HepG2 (cell line): ENCODE measurements around the gene HTRA3. TPM values are rescaled to one million over a fixed set of nuclear protein-coding genes. Genes with fewer than 3 reads are reported as not detected.

Source experiments
- ATAC-seq: fragments of 200-7000 bp; cut with Tn5 transposase; 3 replicates; pipeline ENCODE4 v1.9.1; 2020; ENCODE audit warnings: mild to moderate bottlenecking, moderate library complexity
- BruUV-seq: library from RNA; stranded (reverse); fragments of 400-500 nt; replicated peaks from 2 replicates; lab custom pipeline; 2021; lab: Mats Ljungman, UMichigan
- CTCF ChIA-PET: fragments of 300-600 bp; formaldehyde crosslinking; extraction: SDS; loops from one replicate; lab custom pipeline; 2021; ENCODE audit warnings: low total read pairs, inconsistent platforms, low intra/inter-chr PET ratio; lab: Yijun Ruan, JAX
- POLR2A ChIA-PET: fragments of 350-600 bp; sonication (Branson Sonifier 250); formaldehyde crosslinking; loops from one replicate; lab custom pipeline; 2020; ENCODE audit warnings: antibody characterized with exemption, inconsistent platforms; lab: Yijun Ruan, JAX
- DNase-seq: peaks from one replicate; pipeline ENCODE4 v3.0.0-alpha.2; 2015; ENCODE audit warnings: low spot score
- FAIRE-seq: peaks from 3 replicates; lab custom pipeline; 2011; peaks lifted over from hg19 to GRCh38; lab: Jason Lieb, UNC
- H2AFZ ChIP-seq: one replicate; pipeline ENCODE4 v1.6.1; 2011; ENCODE audit warnings: low read length, inconsistent platforms
- H3K27ac ChIP-seq: fragments of 300-600 bp; 3 replicates; pipeline ENCODE4 v1.8.0; 2011; ENCODE audit warnings: mixed run types, mild to moderate bottlenecking, mixed read lengths, low read length, inconsistent platforms; ENCODE audit not compliant: insufficient read depth; ENCODE audit errors: extremely low read length
- H3K27me3 ChIP-seq, 2 experiments: fragments of 200-600 bp in 1 of 2; 2 replicates in 1 of 2; 3 replicates in 1 of 2; pipeline versions ENCODE4 v1.6.0 to v1.8.0; 2011; ENCODE audit warnings: low read length in 2 of 2, mild to moderate bottlenecking in 2 of 2, moderate library complexity in 2 of 2, inconsistent platforms in 1 of 2; ENCODE audit not compliant: insufficient read depth in 2 of 2, control insufficient read depth in 1 of 2
- H3K36me3 ChIP-seq, 2 experiments: fragments of 200-600 bp in 1 of 2; replicated peaks in 1 of 2; 2 replicates in 1 of 2; 3 replicates in 1 of 2; pipeline versions ENCODE4 v1.5.1 to v1.8.0; 2011; ENCODE audit warnings: low read length in 2 of 2, inconsistent platforms in 1 of 2; ENCODE audit not compliant: insufficient read depth in 2 of 2, control insufficient read depth in 1 of 2
- H3K4me1 ChIP-seq: 2 replicates; pipeline ENCODE4 v1.5.1; 2012; ENCODE audit warnings: low read length, inconsistent platforms; ENCODE audit not compliant: insufficient read depth
- H3K4me2 ChIP-seq: 2 replicates; pipeline ENCODE4 v1.6.0; 2011; ENCODE audit warnings: low read depth, low read length, inconsistent platforms
- H3K4me3 ChIP-seq, 3 experiments: fragments of 200-600 bp in 1 of 3; sonication (generic), shearing (Covaris generic) in 1 of 3; replicated peaks in 1 of 3; 2 replicates each; pipeline ENCODE4 v1.5.1; 2011 to 2016; ENCODE audit warnings: low read length in 3 of 3, inconsistent platforms in 2 of 3, low read depth in 2 of 3, mild to moderate bottlenecking in 2 of 3, control low read depth in 1 of 3, mixed read lengths in 1 of 3; ENCODE audit not compliant: insufficient read depth in 1 of 3
- H3K79me2 ChIP-seq: one replicate; pipeline ENCODE4 v1.6.1; 2011; ENCODE audit warnings: low read length, inconsistent platforms; ENCODE audit not compliant: insufficient read depth
- H3K9ac ChIP-seq: 2 replicates; pipeline ENCODE4 v1.6.0; 2011; ENCODE audit warnings: mild to moderate bottlenecking, low read depth, low read length, inconsistent platforms; ENCODE audit not compliant: insufficient read depth
- H3K9me3 ChIP-seq: 2 replicates; pipeline ENCODE4 v1.5.1; 2012; ENCODE audit warnings: mild to moderate bottlenecking, low read length
- H4K20me1 ChIP-seq: 2 replicates; pipeline ENCODE4 v1.6.0; 2011; ENCODE audit warnings: inconsistent platforms, mild to moderate bottlenecking, low read length, moderate library complexity; ENCODE audit not compliant: insufficient read depth
- AKAP8 ChIP-seq: sonication (generic); formaldehyde crosslinking; IDR thresholded peaks from 2 replicates; pipeline ENCODE4 v1.5.1; 2020; ENCODE audit warnings: mild to moderate bottlenecking, missing genetic modification reagents
- ATF7 ChIP-seq, 2 experiments: fragments of 450-650 bp in 1 of 2; sonication (generic) in 1 of 2; formaldehyde crosslinking in 1 of 2; IDR thresholded peaks; 2 replicates each; pipeline versions ENCODE4 v1.4.0 to v1.6.1; 2016 to 2020; ENCODE audit warnings: antibody characterized with exemption in 1 of 2, mild to moderate bottlenecking in 1 of 2, missing genetic modification reagents in 1 of 2
- CBX5 ChIP-seq: sonication (generic); formaldehyde crosslinking; IDR thresholded peaks from 2 replicates; pipeline ENCODE4 v1.4.0; 2020; ENCODE audit warnings: missing genetic modification reagents, borderline replicate concordance
- DMTF1 ChIP-seq: sonication (generic); formaldehyde crosslinking; IDR thresholded peaks from 2 replicates; pipeline ENCODE4 v1.4.0; 2020; ENCODE audit warnings: mild to moderate bottlenecking, missing genetic modification reagents
- FIP1L1 ChIP-seq: fragments of 200-400 bp; formaldehyde crosslinking; IDR thresholded peaks from 2 replicates; pipeline ENCODE4 v1.6.1; 2018; ENCODE audit warnings: low read depth, mild to moderate bottlenecking, low read length, moderate library complexity, borderline replicate concordance; ENCODE audit not compliant: insufficient read depth
- GATAD1 ChIP-seq: IDR thresholded peaks from 2 replicates; pipeline ENCODE4 v1.6.1; 2016; ENCODE audit warnings: missing genetic modification reagents, missing compliant biosample characterization
- MEIS2 ChIP-seq: sonication (generic); formaldehyde crosslinking; IDR thresholded peaks from 2 replicates; pipeline ENCODE4 v1.9.0; 2021; ENCODE audit warnings: mild to moderate bottlenecking, missing genetic modification reagents
- MXD3 ChIP-seq: IDR thresholded peaks from 2 replicates; pipeline ENCODE4 v1.6.1; 2016; ENCODE audit warnings: mild to moderate bottlenecking, missing biosample characterization, missing genetic modification reagents
- NFE2L2 ChIP-seq: fragments of 150-350 bp; IDR thresholded peaks from 2 replicates; pipeline ENCODE4 v1.6.1; 2014; ENCODE audit warnings: low read length
- NR2F2 ChIP-seq: IDR thresholded peaks from 2 replicates; pipeline ENCODE4 v1.6.1; 2012; ENCODE audit warnings: low read depth, inconsistent platforms, borderline replicate concordance
- PAXIP1 ChIP-seq: sonication (generic); formaldehyde crosslinking; conservative IDR thresholded peaks from 2 replicates; pipeline ENCODE4 v1.4.0; 2020; ENCODE audit warnings: mild to moderate bottlenecking, missing genetic modification reagents, moderate library complexity
- WGBS: methylation state at CpG from one replicate; pipeline ENCODE4 v1.1.6; 2017; ENCODE audit warnings: low lambda C conversion rate; 5-methylcytosine and 5-hydroxymethylcytosine counted together
- in situ Hi-C: cut with HindIII; loops from 2 replicates; pipeline ENCODE4 v1.10.0; 2017; ENCODE audit warnings: low pct_unique_long_range_greater_than_20kb; ENCODE audit not compliant: extremely low pct_ligation_motif_present
- intact Hi-C: fragments of 100-400 bp; cut with micrococcal nuclease; formaldehyde crosslinking; loops from one replicate; pipeline ENCODE4 v1.10.0; 2022; ENCODE audit not compliant: unreplicated experiment
- polyA plus RNA-seq, 8 experiments: library from polyadenylated mRNA; depleted of rRNA in 3 of 8; stranded (reverse) in 7 of 8; unstranded in 1 of 8; fragments of >200 nt; fragmentation: Illumina TruSeq in 4 of 8; extraction: Trizol in 4 of 8; gene quantifications; 2 replicates each; pipeline versions ENCODE4 v1.2.1 to v1.2.3, GENCODE V29; 2011 to 2016; ENCODE audit warnings: low read depth in 4 of 8, missing spikeins in 1 of 8, mixed read lengths in 1 of 8; ENCODE audit not compliant: insufficient read depth in 1 of 8
- total RNA-seq, 5 experiments: library from RNA; depleted of rRNA; stranded (reverse); fragments of >200 nt; fragmentation: Illumina TruSeq; extraction: Trizol; gene quantifications; 2 replicates each; pipeline ENCODE4 v1.2.3, GENCODE V29; 2016; ENCODE audit warnings: low read depth in 1 of 5
- TF ChIP-seq, protein P1 (sequence below): sonication (generic); formaldehyde crosslinking; IDR thresholded peaks from 2 replicates; pipeline ENCODE4 v1.5.0; 2020; ENCODE audit warnings: missing genetic modification reagents, mild to moderate bottlenecking, borderline replicate concordance
- TF ChIP-seq, protein P2 (sequence below): IDR thresholded peaks from 2 replicates; pipeline ENCODE4 v1.6.1; 2016; ENCODE audit warnings: missing genetic modification reagents, missing compliant biosample characterization

Gene HTRA3
- total and polyA plus RNA-seq, 2 of the 13 experiments (the other 11 are each of a cell fraction or from before 2014, with no cell fraction given), result 0.17 TPM; not detected in 1

DNA sequence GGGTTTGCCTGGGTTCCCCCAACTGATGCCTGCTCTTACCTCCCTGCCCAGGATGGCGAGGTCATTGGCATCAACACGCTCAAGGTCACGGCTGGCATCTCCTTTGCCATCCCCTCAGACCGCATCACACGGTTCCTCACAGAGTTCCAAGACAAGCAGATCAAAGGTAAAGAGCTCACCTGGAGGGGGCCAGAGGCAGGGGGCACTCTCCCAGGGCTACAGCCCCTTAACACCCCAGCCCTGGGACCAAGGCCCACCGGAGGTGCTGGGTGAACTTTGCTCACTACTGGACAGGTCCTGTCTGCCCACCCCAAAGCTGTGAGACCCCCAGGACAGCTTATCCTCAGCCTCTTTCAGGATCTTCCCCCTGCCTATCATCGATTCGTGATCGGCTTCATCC is 24.5 kb downstream of the HTRA3 start:
- in situ Hi-C loops, result no loop called here
- ChIA-PET POLR2A (no interaction called here), CTCF (no interaction called here)
- H3K4me3 ChIP-seq, result no peak overlapping the region
- ATAC-seq, result no peak
- intact Hi-C loops, result no loop called here
- no peak for DNase-seq
- no peak overlapping the region for H3K9ac ChIP-seq
- BruUV-seq, result no TSS peak
- no peaks in the 10 kb centered on the region for H3K4me1 ChIP-seq
- TF ChIP-seq MEIS2 (CRISPR knock-in tag), result no peak
- no peak for TF ChIP-seq AKAP8 (CRISPR knock-in tag)
- TF ChIP-seq NR2F2, result no peak
- TF ChIP-seq, protein P1, sequence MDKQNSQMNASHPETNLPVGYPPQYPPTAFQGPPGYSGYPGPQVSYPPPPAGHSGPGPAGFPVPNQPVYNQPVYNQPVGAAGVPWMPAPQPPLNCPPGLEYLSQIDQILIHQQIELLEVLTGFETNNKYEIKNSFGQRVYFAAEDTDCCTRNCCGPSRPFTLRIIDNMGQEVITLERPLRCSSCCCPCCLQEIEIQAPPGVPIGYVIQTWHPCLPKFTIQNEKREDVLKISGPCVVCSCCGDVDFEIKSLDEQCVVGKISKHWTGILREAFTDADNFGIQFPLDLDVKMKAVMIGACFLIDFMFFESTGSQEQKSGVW (CRISPR knock-in tag), result no peak
- no peak for TF ChIP-seq MXD3 (CRISPR knock-in tag)
- no peak for TF ChIP-seq GATAD1 (CRISPR knock-in tag)
- TF ChIP-seq PAXIP1, result no peak
- no peak for TF ChIP-seq NFE2L2
- TF ChIP-seq, protein P2, sequence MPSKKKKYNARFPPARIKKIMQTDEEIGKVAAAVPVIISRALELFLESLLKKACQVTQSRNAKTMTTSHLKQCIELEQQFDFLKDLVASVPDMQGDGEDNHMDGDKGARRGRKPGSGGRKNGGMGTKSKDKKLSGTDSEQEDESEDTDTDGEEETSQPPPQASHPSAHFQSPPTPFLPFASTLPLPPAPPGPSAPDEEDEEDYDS, result no peak
- no peak for TF ChIP-seq ATF7 (IDR thresholded peaks at IDR 0.05)
- TF ChIP-seq ATF7 (CRISPR knock-in tag; IDR thresholded peaks at IDR 0.05), result no peak
- no peak for TF ChIP-seq CBX5 (CRISPR knock-in tag)
- TF ChIP-seq DMTF1 (CRISPR knock-in tag), result no peak
- TF ChIP-seq FIP1L1, result no peak
- no peaks in the 10 kb centered on the region for H3K36me3 ChIP-seq
- H2AFZ ChIP-seq, result no peak overlapping the region
- 59% methylated on average over 3 of the region's 9 CpGs for WGBS
- no peak for FAIRE-seq
- no peaks in the 10 kb centered on the region for H3K79me2 ChIP-seq
- no peak overlapping the region for H3K4me2 ChIP-seq
- peaks cover 2 to 9% of the 10 kb centered on the region in 2 experiments; a peak in 2 of 5 replicates for H3K27me3 ChIP-seq
- no peak overlapping the region for H3K27ac ChIP-seq
- H3K9me3 ChIP-seq, result no peaks in the 10 kb centered on the region
- H4K20me1 ChIP-seq, result no peaks in the 10 kb centered on the region
